ENCODE data around the gene SCGB1D1. TPM values are rescaled to one million over a fixed set of nuclear protein-coding genes. Genes with fewer than 3 reads are reported as not detected.

Gene SCGB1D1, protein sequence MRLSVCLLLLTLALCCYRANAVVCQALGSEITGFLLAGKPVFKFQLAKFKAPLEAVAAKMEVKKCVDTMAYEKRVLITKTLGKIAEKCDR
- not detected for total RNA-seq

DNA sequence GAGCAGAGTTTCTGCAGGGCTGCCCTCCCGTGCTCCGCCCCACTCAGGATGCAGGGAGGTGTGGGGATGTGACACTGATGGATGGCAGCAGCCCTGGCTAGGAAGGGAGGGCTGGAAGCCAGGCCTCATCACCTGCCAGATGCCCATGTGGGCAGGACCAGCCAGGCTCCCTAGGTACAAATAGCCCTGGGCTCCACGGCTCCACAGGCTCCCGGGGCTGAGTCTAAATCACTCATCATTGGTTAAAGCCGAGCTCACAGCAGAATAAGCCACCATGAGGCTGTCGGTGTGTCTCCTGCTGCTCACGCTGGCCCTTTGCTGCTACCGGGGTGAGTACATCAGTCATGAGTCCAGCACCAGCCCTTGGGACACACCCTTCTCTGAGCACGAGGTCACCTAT lies at the start of gene SCGB1D1:
SCGB1D1 (plus strand) TSS at position 206 of the 400 bp plus-strand sequence; CDS start at position 275, 69 bp downstream.
- H3K4me3 Mint-ChIP-seq: no peak within 1 kb of the TSS
- H3K36me3 Mint-ChIP-seq (ENCODE audit: insufficient read depth): no peaks in the 10 kb centered on the region
- H3K4me1 Mint-ChIP-seq (ENCODE audit: low read depth): no peaks in the 10 kb centered on the region
- ATAC-seq (no peak), DNase-seq (no peak)
- H3K9me3 Mint-ChIP-seq: peaks cover 1% of the 10 kb centered on the region
- H3K27me3 Mint-ChIP-seq (ENCODE audit: low read depth): peaks cover 61% of the 10 kb centered on the region

DNA sequence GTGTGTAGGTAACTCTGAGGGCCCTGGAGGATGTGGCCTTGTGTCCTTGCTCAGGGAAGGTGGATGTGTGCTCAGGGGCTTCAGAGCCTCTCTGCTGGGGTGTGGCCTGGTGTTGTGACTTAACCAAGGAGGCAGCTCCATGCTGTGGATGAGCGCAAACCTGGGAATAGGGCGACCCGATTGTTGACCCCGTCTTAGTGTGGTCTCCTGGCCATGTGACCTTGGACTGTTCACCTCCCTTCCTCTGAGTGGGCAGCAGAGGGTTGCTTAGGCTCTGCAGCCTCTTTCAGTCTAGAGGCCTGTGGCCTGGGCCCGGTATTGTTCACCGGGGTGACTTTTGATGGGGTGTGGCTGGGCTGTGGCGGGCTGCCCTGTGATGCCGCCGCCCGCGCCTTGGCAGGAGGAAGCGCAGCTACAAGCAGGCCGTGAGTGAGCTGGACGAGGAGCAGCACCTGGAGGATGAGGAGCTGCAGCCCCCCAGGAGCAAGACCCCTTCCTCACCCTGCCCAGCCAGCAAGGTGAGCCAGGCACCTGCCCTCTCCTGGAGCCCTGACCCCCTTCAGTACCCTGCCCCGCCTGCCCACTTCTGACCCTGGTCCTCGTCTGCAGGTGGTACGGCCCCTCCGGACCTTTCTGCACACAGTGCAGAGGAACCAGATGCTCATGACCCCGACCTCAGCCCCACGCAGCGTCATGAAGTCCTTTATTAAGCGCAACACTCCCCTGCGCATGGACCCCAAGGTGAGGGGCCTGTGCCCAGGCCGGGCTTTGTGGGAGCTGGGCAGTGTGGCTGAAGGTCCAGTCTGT lies 49.5 kb upstream of the SCGB1D1 start:
- Mint-ChIP-seq H3K27me3 (ENCODE audit: low read depth) (no peaks in the 10 kb centered on the region), H3K4me1 (ENCODE audit: low read depth) (no peaks in the 10 kb centered on the region), H3K4me3 (no peak overlapping the region), H3K9me3 (no peaks in the 10 kb centered on the region), H3K36me3 (ENCODE audit: insufficient read depth) (peaks cover 14% of the 10 kb centered on the region)
- no peak for ATAC-seq
- no peak for DNase-seq

- Mint-ChIP-seq H3K4me1 (ENCODE audit: low read depth) (no peaks in the 10 kb centered on the region), H3K27me3 (ENCODE audit: low read depth) (no peaks in the 10 kb centered on the region), H3K36me3 (ENCODE audit: insufficient read depth) (peaks cover 18% of the 10 kb centered on the region), H3K9me3 (no peaks in the 10 kb centered on the region), H3K4me3 (no peak overlapping the region)
- DNase-seq (no peak), ATAC-seq (no peak)
Measured at GRCh38 chr11:62141111-62142042, 48.6 kb upstream of the SCGB1D1 start.

GRCh38 chr11:62142043-62142375 lies 48.0 kb upstream of the SCGB1D1 start:
- no peak for DNase-seq
- Mint-ChIP-seq H3K4me1 (ENCODE audit: low read depth) (no peaks in the 10 kb centered on the region), H3K4me3 (no peak overlapping the region), H3K9me3 (no peaks in the 10 kb centered on the region), H3K36me3 (ENCODE audit: insufficient read depth) (peaks cover 18% of the 10 kb centered on the region), H3K27me3 (ENCODE audit: low read depth) (no peaks in the 10 kb centered on the region)
- ATAC-seq: no peak

DNA sequence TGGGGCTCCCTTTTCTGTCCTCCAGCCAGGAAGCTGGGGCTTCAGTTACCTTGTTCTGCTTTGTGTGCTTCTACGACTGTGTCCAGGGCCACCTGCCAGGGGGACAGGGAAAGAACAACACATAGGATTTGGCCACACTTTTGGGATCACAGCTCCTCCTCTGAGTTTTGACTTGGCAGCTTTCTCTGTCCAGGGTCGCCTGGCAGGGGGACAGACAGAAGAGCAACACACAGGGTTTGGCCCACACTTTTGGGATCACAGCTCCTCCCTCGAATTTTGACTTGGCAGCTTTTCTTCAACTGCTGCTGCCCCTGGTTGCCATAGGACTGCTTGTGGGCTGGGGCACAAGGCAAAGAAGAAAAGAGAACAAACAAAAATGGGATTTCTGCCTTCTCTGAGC lies 47.1 kb upstream of the SCGB1D1 start:
- peaks cover 26% of the 10 kb centered on the region for H3K36me3 Mint-ChIP-seq (ENCODE audit: insufficient read depth)
- no peak overlapping the region for H3K4me3 Mint-ChIP-seq
- H3K27me3 Mint-ChIP-seq (ENCODE audit: low read depth): no peaks in the 10 kb centered on the region
- DNase-seq: no peak
- H3K9me3 Mint-ChIP-seq: no peaks in the 10 kb centered on the region
- ATAC-seq: no peak
- H3K4me1 Mint-ChIP-seq (ENCODE audit: low read depth): no peaks in the 10 kb centered on the region

DNA sequence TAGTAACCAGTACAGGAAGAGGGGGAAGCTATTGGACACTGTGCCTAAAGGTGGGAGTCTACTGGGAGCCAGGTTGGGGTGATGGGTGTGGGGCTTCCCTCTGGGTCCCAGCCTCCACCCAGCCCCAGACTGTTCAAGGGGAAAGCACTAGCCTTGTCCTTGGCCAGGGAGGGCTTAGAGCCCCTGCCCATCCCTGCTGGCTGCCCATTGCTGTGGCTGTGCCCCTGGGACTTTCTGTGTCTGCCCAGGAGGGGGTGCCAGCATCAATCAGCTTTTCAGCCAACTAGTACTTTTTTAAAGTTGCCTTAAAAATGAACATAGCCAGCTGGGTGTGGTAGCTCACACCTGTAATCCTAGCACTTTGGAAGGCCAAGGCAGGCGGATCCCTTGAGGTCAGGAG lies 46.3 kb upstream of the SCGB1D1 start:
- Mint-ChIP-seq H3K9me3 (no peaks in the 10 kb centered on the region), H3K4me1 (ENCODE audit: low read depth) (no peaks in the 10 kb centered on the region), H3K36me3 (ENCODE audit: insufficient read depth) (peaks cover 28% of the 10 kb centered on the region), H3K27me3 (ENCODE audit: low read depth) (no peaks in the 10 kb centered on the region), H3K4me3 (no peak overlapping the region)
- ATAC-seq (no peak), DNase-seq (no peak)

GRCh38 chr11:62144641-62145255 lies 45.3 kb upstream of the SCGB1D1 start:
- DNase-seq: no peak

GRCh38 chr11:62145261-62145871 lies 44.6 kb upstream of the SCGB1D1 start:
- Mint-ChIP-seq H3K4me3 (no peak overlapping the region), H3K4me1 (ENCODE audit: low read depth) (no peaks in the 10 kb centered on the region), H3K36me3 (ENCODE audit: insufficient read depth) (peaks cover 30% of the 10 kb centered on the region), H3K9me3 (no peaks in the 10 kb centered on the region), H3K27me3 (ENCODE audit: low read depth) (no peaks in the 10 kb centered on the region)
- DNase-seq (no peak), ATAC-seq (no peak)

More at GRCh38 chr11:62144641-62145255, 45.3 kb upstream of the SCGB1D1 start:
- Mint-ChIP-seq H3K4me1 (ENCODE audit: low read depth) (no peaks in the 10 kb centered on the region), H3K9me3 (no peaks in the 10 kb centered on the region), H3K4me3 (no peak overlapping the region), H3K36me3 (ENCODE audit: insufficient read depth) (peaks cover 32% of the 10 kb centered on the region), H3K27me3 (ENCODE audit: low read depth) (no peaks in the 10 kb centered on the region)
- ATAC-seq: no peak

DNA sequence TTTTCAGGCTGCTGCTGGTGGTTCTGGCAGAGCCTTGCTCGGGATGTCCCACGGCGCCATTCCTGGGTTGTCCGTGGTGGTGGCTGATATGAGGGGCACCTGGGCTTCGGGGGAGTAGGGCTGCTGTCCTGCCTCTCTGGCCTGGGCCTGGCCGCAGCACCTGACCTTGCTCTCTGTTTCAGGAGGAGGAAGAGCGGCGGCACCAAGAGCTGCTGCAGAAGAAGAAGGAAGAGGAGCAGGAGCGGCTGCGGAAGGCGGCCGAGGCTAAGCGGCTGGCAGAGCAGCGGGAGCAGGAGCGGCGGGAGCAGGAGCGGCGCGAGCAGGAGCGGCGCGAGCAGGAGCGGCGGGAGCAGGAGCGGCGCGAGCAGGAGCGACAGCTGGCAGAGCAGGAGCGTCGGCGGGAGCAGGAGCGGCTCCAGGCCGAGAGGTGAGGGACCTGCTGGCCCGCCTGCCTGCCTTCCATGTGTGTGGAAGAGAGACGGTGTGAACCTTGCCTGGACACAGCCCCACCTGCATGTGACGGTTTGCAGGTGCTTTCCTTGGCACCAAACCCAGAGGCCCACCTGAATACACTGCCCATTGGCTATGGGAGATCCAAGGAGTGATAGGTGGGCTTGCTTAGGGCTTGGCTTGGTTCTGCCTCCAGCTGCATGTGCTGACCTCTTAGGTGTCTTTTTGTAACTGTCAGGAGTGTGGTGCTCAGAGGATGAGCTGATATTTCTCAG lies 43.4 kb upstream of the SCGB1D1 start:
- H3K4me1 Mint-ChIP-seq (ENCODE audit: low read depth): no peaks in the 10 kb centered on the region
- no peaks in the 10 kb centered on the region for H3K27me3 Mint-ChIP-seq (ENCODE audit: low read depth)
- no peak overlapping the region for H3K4me3 Mint-ChIP-seq
- DNase-seq: no peak
- peaks cover 39% of the 10 kb centered on the region for H3K36me3 Mint-ChIP-seq (ENCODE audit: insufficient read depth)
- no peak for ATAC-seq
- no peaks in the 10 kb centered on the region for H3K9me3 Mint-ChIP-seq

DNA sequence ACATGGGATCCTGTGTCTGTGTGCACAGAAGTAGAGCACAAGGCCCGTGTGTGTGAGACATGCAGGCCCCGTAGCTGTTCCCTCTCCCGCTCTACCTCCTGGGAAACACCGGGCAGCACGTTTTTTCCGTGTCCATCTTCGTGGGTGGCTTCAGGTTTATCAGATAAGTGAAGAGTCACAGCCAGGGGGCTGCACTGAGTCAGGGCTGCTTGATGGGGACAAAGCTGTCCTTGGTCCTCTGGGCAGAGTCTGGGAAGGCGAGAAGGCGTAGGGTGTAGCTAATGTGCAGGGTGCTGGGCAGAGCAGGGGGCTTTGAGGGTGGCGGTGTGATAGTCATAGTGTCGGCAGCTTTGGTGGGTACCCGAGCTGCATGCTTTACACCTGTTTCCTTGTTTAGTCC lies 42.5 kb upstream of the SCGB1D1 start:
- no peaks in the 10 kb centered on the region for H3K27me3 Mint-ChIP-seq (ENCODE audit: low read depth)
- DNase-seq (no peak), ATAC-seq (no peak)
- no peaks in the 10 kb centered on the region for H3K9me3 Mint-ChIP-seq
- peaks cover 40% of the 10 kb centered on the region for H3K36me3 Mint-ChIP-seq (ENCODE audit: insufficient read depth)
- H3K4me3 Mint-ChIP-seq: no peak overlapping the region
- no peaks in the 10 kb centered on the region for H3K4me1 Mint-ChIP-seq (ENCODE audit: low read depth)

- H3K36me3 Mint-ChIP-seq (ENCODE audit: insufficient read depth): peaks cover 48% of the 10 kb centered on the region
- DNase-seq: no peak
Measured at GRCh38 chr11:62148271-62148980, 41.6 kb upstream of the SCGB1D1 start.

GRCh38 chr11:62149986-62150886 lies 39.8 kb upstream of the SCGB1D1 start:
- Mint-ChIP-seq H3K4me1 (ENCODE audit: low read depth) (no peaks in the 10 kb centered on the region), H3K36me3 (ENCODE audit: insufficient read depth) (peaks cover 46% of the 10 kb centered on the region), H3K4me3 (no peak overlapping the region), H3K27me3 (ENCODE audit: low read depth) (no peaks in the 10 kb centered on the region), H3K9me3 (no peaks in the 10 kb centered on the region)
- DNase-seq (no peak), ATAC-seq (no peak)

More at GRCh38 chr11:62148271-62148980, 41.6 kb upstream of the SCGB1D1 start:
- no peaks in the 10 kb centered on the region for H3K9me3 Mint-ChIP-seq
- no peak for ATAC-seq
- H3K4me1 Mint-ChIP-seq (ENCODE audit: low read depth): no peaks in the 10 kb centered on the region
- no peaks in the 10 kb centered on the region for H3K27me3 Mint-ChIP-seq (ENCODE audit: low read depth)
- H3K4me3 Mint-ChIP-seq: no peak overlapping the region

Data from activated T-cell treated with anti-CD3 and anti-CD28 coated beads, Interleukin-2, amount 50 U/mL, for 4 hours (primary cell).